NCI-H1436 (cell line): Measurements from ENCODE around the gene CARD9.

Experiments
- DNase-seq: peaks from one replicate; lab custom pipeline; 2025; lab: John Stamatoyannopoulos, UW

CARD9 gene

GRCh38 chr9:136347472-136348256 is 25.8 kb downstream of the CARD9 start:
- DNase-seq = no peak

GRCh38 chr9:136346927-136347465 is 26.5 kb downstream of the CARD9 start:
- DNase-seq = no peak

GRCh38 chr9:136346157-136346481 is 27.4 kb downstream of the CARD9 start:
- no peak for DNase-seq

- no peak for DNase-seq
These were observed 27.9 kb downstream of the CARD9 start for GRCh38 chr9:136345281-136346156.

GRCh38 chr9:136344544-136345280 is 28.8 kb downstream of the CARD9 start:
- no peak for DNase-seq

GRCh38 chr9:136343884-136344269 is 29.6 kb downstream of the CARD9 start:
- no peak for DNase-seq

GRCh38 chr9:136343121-136343883 is 30.2 kb downstream of the CARD9 start:
- no peak for DNase-seq

GRCh38 chr9:136342181-136343120 is 31.0 kb downstream of the CARD9 start:
- DNase-seq = peak; percentile 77

- DNase-seq = no peak
These were observed 31.7 kb downstream of the CARD9 start for GRCh38 chr9:136341769-136342168.

GRCh38 chr9:136341042-136341655 is 32.3 kb downstream of the CARD9 start:
- DNase-seq = no peak

- no peak for DNase-seq
These were observed 33.0 kb downstream of the CARD9 start for GRCh38 chr9:136340356-136341041.

- no peak for DNase-seq
These were observed 33.5 kb downstream of the CARD9 start for GRCh38 chr9:136339958-136340310.

GRCh38 chr9:136339173-136339957 is 34.1 kb downstream of the CARD9 start:
- no peak for DNase-seq

- no peak for DNase-seq
These were observed 35.0 kb downstream of the CARD9 start for GRCh38 chr9:136338511-136338910.

- DNase-seq = no peak
These were observed 35.8 kb downstream of the CARD9 start for GRCh38 chr9:136337416-136338395.

GRCh38 chr9:136336881-136337280 is 36.6 kb downstream of the CARD9 start:
- no peak for DNase-seq

GRCh38 chr9:136336156-136336870 is 37.2 kb downstream of the CARD9 start:
- DNase-seq = no peak
